ENCODE data around the gene HHIPL1.

HHIPL1 gene

DNA sequence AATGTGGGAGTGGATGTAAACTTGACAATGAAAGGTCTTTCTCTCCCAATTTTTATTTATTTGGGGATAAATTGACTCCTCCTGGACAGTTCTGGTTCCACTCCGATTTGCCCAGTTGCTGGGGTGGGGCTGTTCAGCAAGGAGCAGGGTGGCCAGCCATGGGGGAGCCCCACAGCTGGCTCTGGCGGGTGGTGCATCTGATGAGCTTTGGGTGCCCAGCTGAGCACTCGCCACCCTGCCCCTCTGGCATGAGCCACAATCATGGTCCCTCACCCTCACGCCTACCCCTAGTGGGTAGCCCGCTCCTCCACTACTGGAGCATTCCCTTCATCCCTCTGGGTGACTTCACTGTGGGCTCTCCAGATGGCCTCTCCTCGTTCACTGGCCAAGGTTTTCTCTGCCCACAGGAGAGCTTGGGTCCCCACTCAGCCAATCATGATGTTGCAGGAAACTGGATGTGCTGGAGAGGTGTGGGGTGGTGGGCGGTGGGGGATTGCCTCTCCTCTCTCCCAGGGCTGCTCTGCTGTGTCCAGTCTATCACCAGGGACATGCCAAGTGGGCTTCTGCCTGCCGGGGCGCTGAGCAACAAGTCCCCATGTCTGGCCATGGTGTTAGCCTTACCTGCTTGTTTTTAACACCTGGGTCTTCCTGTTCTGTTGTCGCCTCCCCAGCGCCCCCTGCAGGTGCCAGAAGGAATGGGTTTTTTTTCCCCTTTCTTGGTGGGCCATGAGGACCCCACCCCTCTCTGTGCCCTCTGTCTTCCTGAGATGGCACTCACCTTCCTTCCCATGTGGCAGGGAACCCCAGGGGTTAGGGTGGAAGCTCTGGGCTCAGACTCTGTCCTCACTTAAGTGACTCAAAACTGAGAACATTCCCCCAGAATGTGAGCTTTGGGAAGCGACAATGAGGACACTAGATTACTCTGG, 42.6 kb downstream of the HHIPL1 start:
- peak in 1 of 3 donors; percentile 25 for DNase-seq (ENCODE audit: low read depth in 3 of 3, low spot score in 1 of 3)

DNA sequence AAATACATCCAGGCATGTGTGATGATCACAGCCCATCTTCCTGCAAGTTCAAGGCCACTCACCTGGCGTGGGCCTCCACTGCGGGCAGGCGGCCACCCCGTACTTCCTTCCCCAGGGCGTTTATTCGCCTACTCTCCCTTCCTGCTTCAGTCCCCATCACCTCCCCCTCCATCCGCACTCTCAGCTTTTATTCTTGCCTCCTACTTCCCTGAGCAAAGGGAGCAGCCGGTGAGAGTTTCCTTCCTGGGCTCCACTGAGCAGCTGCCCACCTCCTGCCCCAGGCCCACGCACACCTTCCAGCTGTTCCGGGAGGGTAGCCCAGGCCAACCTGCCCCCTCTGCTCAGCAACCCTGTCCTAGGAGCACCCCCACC, 43.3 kb downstream of the HHIPL1 start:
- DNase-seq (ENCODE audit: low read depth in 3 of 3, low spot score in 1 of 3), result no peak

DNA sequence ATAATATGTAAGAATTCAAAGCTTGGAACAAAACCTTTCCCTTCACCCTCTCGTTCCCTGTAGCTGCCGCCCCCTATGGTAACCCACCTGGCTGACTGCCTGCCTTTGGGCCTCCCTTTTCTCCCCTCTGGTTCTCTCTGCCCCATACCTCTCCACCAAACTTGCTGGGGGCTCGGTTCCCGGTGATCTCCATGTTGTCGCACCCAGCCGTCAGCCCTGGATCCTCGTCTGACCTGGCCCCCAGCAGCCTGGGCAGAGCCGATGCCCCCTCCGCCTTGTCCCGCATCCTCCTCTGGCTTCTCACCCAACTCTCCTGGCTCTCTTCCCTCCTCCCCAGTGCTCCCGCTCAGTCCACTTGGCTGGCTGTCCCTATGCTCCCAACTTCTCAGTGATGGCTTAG, 43.7 kb downstream of the HHIPL1 start:
- DNase-seq (ENCODE audit: low read depth in 3 of 3, low spot score in 1 of 3), result no peak

DNA sequence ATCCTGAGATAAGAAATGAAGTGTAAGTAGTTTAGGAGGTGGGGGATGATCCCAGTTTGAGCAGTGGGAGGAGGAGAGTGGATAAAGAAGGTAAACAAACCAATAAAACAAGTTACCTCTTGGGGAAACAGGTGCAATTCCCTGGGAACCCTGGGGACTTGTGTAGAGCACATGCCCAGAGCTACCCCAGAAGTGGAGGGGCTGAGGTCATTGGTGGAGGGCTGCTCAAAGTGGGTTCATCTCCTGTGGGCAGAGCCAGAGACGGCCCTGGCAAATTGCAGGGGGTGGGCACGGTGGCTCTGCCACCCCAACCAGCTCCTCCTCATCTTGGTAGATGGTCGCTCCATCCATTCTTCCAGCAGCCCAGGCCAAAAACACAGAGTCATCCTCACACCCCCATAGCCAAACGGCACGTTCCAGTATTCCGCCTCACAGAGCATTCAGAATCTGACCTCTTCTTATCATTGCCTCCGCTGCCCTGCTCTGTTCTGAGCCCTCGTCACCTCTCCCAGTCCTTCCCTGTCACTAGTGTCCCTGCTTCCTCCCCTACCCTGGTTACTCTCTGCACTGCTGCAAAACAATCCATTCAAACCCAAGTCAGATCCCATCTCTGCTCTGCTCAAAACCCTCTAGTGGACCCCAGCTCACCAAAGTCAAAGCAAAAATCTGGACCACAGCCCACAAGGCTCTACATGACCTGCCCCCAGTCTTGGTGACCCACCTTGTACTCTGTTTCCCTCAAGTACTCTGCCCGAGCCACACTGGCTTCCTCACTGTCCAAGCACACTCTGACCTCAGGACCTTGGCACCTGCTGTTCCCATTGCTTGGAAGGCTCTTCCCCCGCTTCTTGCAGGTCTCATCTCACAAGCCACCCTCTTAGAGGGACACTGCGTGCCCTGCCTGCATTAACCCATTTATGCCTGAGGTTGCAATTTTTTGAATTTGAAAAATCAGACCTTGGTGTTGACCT, 44.6 kb downstream of the HHIPL1 start:
- DNase-seq (ENCODE audit: low read depth in 3 of 3, low spot score in 1 of 3), result no peak

DNA sequence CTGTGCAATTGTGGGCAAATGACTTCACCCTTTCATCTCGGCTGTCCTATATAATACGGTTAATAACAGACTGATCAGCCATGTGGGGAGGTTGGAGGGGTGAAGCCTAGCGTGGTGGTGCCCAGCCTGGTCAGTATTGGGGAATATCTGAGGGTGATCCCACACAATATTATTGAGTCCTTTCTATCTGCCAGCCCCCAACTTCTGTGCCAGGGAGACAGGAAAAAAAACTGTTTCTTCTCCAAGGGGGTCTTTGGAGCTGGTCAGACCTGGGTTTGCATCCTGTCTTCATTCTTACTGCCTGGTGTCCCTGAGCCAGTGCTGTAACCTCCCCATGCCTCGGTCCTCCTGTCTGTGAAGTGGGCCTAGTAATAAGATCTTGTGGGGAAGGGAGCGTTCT, 45.7 kb downstream of the HHIPL1 start:
- no peak for DNase-seq (ENCODE audit: low read depth in 3 of 3, low spot score in 1 of 3)

DNA sequence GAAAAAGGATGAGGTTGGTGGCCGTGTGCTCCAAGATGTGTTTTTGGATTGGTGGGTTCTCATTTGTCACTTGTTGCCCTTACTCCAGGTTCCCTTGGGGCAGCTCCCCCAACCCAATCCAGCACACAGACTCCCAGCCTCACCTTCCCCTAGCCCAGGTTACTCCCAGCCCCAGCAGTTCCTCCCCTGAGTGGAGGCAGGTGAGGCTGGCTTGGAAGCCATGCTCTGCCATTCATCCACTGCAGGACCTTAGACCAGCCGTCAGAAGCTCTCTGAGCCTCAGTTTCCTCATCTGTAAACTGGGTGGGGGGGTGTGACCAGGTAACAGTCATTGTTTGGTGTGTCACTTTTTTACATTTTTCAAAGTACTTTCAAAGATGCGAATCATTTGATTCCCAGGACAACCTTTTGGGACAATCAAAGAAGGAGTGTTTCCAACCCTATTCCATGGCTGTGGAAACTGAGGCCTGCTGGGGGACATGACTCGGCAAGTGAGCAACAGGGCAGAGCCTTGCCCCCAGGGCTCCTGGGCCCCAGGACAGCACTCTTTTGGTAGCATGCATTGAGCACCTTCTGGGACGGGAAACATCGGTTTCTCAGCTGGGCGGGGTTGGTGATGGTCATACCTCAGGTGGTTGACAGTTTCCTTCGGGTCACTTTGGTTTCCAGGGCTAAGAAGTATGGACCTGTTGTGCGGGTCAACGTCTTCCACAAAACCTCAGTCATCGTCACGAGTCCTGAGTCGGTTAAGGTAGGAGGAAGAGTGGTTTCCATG, 46.4 kb downstream of the HHIPL1 start:
- no peak for DNase-seq (ENCODE audit: low read depth in 3 of 3, low spot score in 1 of 3)

DNA sequence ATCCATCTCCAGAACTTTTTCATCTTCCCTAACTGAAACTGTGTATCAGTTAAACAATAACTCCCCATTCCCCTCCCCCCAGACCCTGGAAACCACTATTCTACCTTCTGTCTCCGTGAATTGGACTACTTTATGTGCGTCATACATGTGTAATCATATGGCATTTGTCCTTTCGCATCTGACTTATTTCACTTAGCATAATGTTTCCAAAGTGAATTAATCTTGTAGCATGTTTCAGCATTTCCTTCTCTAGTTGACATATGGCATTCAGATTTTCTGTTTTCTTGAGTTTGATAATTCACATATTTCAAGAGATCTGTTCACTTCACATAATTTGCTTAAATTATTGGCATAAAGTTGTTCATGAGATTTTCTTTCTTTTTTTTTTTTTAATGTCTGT, 49.0 kb downstream of the HHIPL1 start:
- no peak for DNase-seq (ENCODE audit: low read depth in 3 of 3, low spot score in 1 of 3)

DNA sequence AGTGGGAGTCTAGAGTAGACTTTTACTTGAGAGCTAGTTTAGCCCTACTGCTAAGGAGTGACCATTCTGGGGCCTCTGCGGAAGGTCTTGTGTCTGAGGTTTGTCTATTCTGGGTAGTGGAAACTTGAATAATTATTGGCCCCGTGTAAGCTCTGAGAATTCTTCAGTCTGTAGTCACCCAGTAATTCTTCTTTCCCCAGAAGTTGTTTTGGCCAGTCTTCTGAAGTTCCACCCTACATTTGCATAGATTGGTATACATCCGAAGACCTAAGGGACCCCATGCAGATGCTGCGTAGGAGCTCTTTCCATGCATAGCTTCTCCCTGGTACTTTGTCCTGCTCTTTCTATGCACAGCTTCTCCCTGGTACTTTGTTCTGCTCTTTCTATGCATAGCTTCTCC, 52.0 kb downstream of the HHIPL1 start:
- no peak for DNase-seq (ENCODE audit: low read depth in 3 of 3, low spot score in 1 of 3)

DNA sequence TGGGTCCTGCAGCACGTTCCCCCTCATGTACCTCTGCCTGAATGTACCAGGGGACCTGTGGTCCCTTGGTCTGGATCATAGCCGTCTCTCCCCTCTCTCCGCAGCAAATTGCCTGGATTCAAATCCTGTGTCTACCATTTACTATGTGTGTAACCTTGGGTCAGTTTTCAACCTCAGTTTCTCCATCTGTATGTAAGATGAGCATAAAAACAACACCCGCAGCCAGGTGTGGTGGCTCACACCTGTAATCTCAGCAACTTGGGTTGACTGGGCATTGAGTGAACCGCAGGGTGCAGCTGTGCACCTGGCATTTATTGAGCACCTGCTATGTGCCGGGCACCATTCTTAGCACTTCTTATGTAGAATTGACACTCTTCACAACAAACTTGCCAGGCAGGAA, 53.3 kb downstream of the HHIPL1 start:
- DNase-seq (ENCODE audit: low read depth in 3 of 3, low spot score in 1 of 3), result no peak

DNA sequence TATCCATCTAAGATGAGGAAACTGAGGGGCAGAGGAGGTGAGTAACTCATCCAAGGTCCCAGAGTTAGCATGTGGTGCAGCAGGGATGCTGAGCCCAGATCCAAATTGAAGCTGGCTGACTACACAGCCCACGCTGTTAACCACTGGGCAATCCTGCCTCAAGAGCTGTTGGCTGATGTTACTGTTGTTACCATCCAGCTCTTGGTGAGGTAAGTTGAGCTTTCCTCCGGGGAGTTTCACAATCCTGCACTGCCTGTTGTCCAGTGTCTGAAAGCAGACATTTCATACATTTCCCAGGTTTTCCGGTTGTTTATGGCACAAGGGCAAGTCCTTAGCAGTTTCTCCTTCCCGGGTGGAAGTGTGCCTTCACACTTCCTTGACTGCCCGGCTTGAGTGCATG, 53.7 kb downstream of the HHIPL1 start:
- no peak for DNase-seq (ENCODE audit: low read depth in 3 of 3, low spot score in 1 of 3)

DNA sequence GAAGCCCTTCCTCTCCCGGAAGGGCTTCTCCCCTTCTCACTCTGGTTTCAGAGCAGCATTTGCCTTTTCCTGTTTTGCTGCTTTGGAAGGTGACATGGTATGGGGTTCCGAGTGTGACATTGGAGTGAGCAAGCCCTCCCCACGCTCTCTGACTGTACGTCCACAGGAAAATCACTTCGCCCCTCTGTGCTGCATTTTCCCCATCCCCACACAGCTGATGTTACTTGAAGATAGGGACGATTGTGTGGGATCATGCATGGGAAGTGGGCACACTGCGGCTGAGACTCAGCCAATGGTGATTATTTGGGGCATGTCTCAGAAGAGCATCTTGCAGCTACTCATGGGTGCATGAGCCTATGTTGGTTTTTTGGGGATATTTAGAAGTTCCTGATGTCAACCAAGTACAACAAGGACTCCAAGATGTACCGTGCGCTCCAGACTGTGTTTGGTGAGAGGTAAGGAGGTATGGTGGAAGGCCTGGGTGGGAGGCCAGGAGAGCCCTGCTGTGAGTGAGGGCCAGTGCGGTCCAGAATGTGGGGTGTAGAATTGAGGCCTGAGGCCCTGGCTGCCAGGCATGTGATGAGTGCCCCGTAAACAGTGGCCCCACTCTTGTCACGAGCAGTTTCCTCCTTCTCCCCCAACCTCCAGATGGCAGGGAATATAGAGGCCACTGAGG, 54.3 kb downstream of the HHIPL1 start:
- no peak for DNase-seq (ENCODE audit: low read depth in 3 of 3, low spot score in 1 of 3)

DNA sequence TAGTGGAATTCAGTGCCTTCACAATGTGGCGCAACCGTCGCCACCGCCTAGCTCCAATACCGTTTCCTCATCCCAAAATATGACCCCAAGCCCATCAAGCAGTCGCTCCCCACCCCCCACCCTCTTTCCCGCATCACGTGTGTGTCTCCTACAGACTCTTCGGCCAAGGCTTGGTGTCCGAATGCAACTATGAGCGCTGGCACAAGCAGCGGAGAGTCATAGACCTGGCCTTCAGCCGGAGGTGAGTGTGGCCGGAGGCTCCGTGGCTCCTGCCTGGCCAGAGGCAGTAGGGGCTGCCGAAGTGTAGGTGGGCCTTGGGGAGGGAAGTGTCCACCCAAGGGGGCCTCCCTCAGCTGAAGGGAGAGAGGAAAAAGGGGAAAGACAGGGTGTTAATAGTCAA, 54.9 kb downstream of the HHIPL1 start:
- no peak for DNase-seq (ENCODE audit: low read depth in 3 of 3, low spot score in 1 of 3)

DNA sequence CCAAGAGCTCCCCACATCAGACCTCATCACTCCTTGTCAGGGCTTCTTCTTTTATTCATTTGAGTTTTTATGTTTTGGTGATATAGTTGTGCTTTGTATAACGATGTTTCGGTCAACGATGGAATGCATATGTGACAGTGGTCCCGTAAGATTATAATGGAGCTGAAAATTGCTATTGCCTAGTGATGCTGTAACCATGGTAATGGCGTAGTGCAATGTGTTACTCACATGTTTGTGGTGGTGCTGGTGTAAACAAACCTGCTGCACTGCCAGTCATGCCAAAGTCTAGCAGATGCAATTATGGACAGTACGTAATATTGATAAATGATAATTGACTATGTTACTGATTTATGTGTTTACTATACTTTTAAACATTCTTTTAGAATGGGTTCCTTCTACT, 55.5 kb downstream of the HHIPL1 start:
- no peak for DNase-seq (ENCODE audit: low read depth in 3 of 3, low spot score in 1 of 3)

DNA sequence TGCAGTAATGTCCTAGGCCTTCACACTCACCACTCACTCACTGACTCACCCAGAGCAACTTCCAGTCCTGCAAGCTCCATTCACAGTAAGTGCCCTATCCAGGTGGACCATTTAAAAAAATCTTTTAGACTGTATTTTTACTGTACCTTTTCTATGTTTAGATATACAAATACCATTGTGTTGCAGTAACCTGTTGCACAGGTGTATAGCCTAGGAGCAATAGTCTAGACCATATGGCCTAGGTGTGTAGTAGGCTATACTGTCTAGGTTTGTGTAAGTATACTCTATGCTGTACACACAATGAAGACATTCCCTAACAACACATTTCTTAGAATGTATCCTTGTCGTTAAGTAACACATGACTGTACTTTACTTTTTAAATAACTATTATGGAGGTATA, 56.3 kb downstream of the HHIPL1 start:
- DNase-seq (ENCODE audit: low read depth in 3 of 3, low spot score in 1 of 3), result no peak

DNA sequence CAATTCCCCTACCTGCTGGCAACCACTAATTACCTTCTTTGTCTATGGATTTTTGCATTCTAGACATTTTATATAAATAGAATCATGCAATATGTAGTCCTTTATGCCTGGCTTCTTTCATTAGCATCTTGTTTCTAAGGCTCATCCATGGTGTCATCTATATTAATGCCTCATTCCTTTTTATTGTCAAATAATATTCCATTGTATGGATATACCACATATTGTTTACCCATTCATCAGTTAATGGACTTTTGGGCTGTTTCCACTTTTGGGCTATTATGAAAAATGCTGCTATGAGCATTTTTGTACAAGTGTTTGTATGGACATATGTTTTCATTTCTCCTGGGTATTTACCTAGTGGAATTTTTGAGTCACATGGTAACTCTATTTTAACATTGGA, 57.2 kb downstream of the HHIPL1 start:
- DNase-seq (ENCODE audit: low read depth in 3 of 3, low spot score in 1 of 3), result no peak

DNA sequence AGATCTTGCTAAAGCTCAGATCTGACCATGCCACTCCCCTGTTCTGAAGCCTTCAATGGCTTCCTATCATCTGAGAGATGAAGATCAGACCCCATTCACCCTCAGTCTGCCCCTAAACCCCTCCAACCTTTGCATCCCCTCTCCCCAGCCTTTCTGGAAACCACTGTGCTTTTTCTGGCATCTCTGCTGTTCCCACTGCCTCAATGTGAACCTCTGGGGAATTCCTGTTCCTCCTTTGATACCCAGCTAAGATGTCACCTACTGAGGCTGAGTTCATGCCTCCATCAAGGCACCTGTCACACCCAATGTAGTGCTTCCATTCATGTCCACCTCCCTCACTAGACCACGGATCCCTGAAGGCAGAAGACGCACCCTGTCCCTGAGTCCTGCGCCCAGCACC, 58.5 kb downstream of the HHIPL1 start:
- DNase-seq (ENCODE audit: low read depth in 3 of 3, low spot score in 1 of 3), result no peak

DNA sequence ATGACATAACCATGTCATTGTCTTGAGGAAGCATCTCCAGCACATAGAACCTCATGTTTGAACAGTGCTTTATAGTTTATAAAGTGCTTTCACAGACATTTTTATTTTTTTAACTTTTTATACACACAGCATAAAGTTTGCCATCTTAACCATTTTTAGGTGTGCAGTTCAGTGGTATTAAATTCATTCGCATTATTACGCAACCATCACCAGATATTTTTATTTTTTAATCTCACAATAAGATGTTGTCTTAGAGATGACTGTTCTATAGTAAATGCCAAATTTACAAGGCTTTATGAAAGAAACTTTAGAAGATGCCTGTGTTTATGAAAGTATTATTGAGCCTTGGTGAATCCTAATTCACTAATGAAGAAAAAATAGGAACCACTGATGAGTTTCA, 59.1 kb downstream of the HHIPL1 start:
- no peak for DNase-seq (ENCODE audit: low read depth in 3 of 3, low spot score in 1 of 3)

DNA sequence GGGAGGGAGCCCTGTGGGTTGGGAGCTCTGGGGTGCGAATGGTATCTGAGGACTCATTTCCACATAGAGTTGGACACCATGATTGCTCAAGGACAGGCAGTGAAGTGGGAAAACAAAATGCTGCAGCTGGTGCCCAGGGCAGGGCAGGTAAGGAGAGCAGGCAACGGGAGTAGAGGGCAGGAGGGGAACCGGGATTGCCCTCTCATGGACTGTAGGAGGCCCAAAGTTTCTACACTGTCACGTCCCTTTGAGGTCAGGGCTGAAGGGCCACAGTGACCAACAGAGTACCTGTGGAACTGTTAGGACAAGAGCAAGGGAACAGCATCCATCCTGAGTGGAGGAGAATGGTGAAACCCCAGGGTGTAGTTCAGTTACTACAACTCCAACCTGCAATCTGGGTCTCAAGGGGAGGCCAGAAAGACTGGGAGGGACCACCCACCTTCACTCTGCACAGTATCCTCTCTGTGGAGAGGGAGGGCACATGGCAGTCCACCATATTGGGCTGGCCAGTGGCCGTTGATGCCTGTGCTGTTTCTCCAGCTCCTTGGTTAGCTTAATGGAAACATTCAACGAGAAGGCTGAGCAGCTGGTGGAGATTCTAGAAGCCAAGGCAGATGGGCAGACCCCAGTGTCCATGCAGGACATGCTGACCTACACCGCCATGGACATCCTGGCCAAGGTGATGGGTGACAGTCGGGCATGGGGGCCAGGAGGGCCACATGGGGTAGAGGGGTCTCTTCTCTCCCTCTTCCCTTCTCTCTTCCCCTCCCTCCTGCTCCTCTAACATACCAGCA, 61.4 kb downstream of the HHIPL1 start:
- DNase-seq (ENCODE audit: low read depth in 3 of 3, low spot score in 1 of 3), result no peak

DNA sequence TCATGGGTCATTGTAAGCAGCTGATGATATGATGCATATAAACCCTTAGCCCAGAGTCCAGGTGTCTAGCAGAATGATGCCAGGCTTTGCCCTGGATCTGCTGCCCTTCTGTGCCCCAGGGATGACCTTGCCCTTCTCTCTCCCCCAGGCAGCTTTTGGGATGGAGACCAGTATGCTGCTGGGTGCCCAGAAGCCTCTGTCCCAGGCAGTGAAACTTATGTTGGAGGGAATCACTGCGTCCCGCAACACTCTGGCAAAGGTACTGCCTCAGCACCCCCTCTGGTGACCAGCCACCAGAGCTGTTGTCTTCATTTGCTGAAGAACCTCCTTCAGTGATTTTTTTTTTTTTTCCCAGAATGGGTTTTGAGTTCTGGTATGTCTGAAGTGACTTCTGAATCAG, 62.5 kb downstream of the HHIPL1 start:
- DNase-seq (ENCODE audit: low read depth in 3 of 3, low spot score in 1 of 3), result no peak

DNA sequence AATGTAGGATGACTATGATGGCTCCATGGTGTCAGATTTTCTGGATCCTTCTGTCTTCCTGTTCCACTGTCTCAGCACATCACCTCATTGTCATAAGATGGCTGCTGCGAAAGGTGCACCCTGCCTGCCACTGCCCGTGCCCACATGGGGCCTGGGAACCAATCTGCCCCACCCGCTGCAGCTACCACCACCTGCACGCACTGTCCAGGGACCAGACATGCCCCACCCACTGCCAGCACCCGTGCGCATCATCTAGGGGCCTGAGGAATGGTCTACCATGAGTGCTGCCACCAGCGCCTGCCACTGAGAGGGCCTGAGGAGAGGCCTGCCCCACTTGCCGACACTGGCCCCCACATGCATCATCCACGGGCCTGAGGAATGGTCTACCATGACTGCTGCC, 63.0 kb downstream of the HHIPL1 start:
- no peak for DNase-seq (ENCODE audit: low read depth in 3 of 3, low spot score in 1 of 3)
